HepG2 (cell line): ENCODE data around the gene PPP1R13L. TPM values are rescaled to one million over a fixed set of nuclear protein-coding genes. Genes with fewer than 3 reads are reported as not detected.

Experiments
- AHR ChIP-seq: IDR thresholded peaks from 2 replicates; pipeline ENCODE4 v1.6.1; 2018; ENCODE audit warnings: missing genetic modification reagents, missing compliant biosample characterization
- CHD2 ChIP-seq: IDR thresholded peaks from 2 replicates; pipeline ENCODE4 v1.6.1; 2011; ENCODE audit warnings: low read depth, low read length, improper control_type of control experiment
- ERF ChIP-seq: IDR thresholded peaks from 2 replicates; pipeline ENCODE4 v1.6.1; 2018; ENCODE audit warnings: missing biosample characterization, missing genetic modification reagents
- FOXM1 ChIP-seq: sonication (generic); formaldehyde crosslinking; IDR thresholded peaks from 2 replicates; pipeline ENCODE4 v1.5.0; 2020; ENCODE audit warnings: missing genetic modification reagents
- HCFC1 ChIP-seq: fragments of 150-350 bp; IDR thresholded peaks from 2 replicates; pipeline ENCODE4 v1.6.1; 2014; ENCODE audit warnings: low read depth, low read length
- HNRNPLL ChIP-seq: fragments of 200-400 bp; formaldehyde crosslinking; IDR thresholded peaks from 2 replicates; pipeline ENCODE4 v1.6.1; 2017; ENCODE audit warnings: mild to moderate bottlenecking, low read depth, low read length; ENCODE audit not compliant: poor library complexity, severe bottlenecking
- MYC ChIP-seq: sonication (generic); formaldehyde crosslinking; IDR thresholded peaks from 2 replicates; pipeline ENCODE4 v1.9.0; 2021; ENCODE audit warnings: missing genetic modification reagents, borderline replicate concordance
- NBN ChIP-seq: fragments of 450-650 bp; conservative IDR thresholded peaks from 2 replicates; pipeline ENCODE4 v1.6.1; 2017
- NFRKB ChIP-seq: fragments of 450-650 bp; IDR thresholded peaks from 2 replicates; pipeline ENCODE4 v1.6.1; 2017
- PCBP2 ChIP-seq: fragments of 200-400 bp; formaldehyde crosslinking; optimal IDR thresholded peaks from 2 replicates; pipeline ENCODE3; 2018; ENCODE audit warnings: low read length, low read depth; ENCODE audit not compliant: poor library complexity, severe bottlenecking
- SALL1 ChIP-seq: sonication (generic); formaldehyde crosslinking; IDR thresholded peaks from 2 replicates; pipeline ENCODE4 v1.8.0; 2022; ENCODE audit warnings: mild to moderate bottlenecking, missing genetic modification reagents
- SIX1 ChIP-seq: sonication (generic); formaldehyde crosslinking; IDR thresholded peaks from 2 replicates; pipeline ENCODE4 v1.4.0; 2020; ENCODE audit warnings: missing genetic modification reagents, borderline replicate concordance
- YY1 ChIP-seq: IDR thresholded peaks from 2 replicates; pipeline ENCODE4 v1.6.1; 2011; ENCODE audit warnings: low read length, low read depth, moderate library complexity, mild to moderate bottlenecking; ENCODE audit not compliant: insufficient read depth, insufficient replicate concordance
- ZC3H4 ChIP-seq: sonication (generic); formaldehyde crosslinking; IDR thresholded peaks from 2 replicates; pipeline ENCODE4 v1.4.0; 2020; ENCODE audit warnings: missing genetic modification reagents, borderline replicate concordance
- ZFP37 ChIP-seq: sonication (generic); formaldehyde crosslinking; IDR thresholded peaks from 2 replicates; pipeline ENCODE4 v1.4.0; 2020; ENCODE audit warnings: missing genetic modification reagents, borderline replicate concordance
- ZMAT5 ChIP-seq: sonication (generic); formaldehyde crosslinking; IDR thresholded peaks from 2 replicates; pipeline ENCODE4 v1.5.0; 2020; ENCODE audit warnings: mild to moderate bottlenecking, low read depth, missing genetic modification reagents, borderline replicate concordance
- ZNF260 ChIP-seq: sonication (generic); formaldehyde crosslinking; IDR thresholded peaks from 2 replicates; pipeline ENCODE4 v1.4.0; 2020; ENCODE audit warnings: missing genetic modification reagents, low read depth, mild to moderate bottlenecking, borderline replicate concordance
- ZNF280D ChIP-seq: sonication (generic); formaldehyde crosslinking; IDR thresholded peaks from 2 replicates; pipeline ENCODE4 v1.5.1; 2020; ENCODE audit warnings: mild to moderate bottlenecking, missing genetic modification reagents
- ZNF567 ChIP-seq: sonication (generic); formaldehyde crosslinking; IDR thresholded peaks from 2 replicates; pipeline ENCODE4 v1.8.1; 2023; ENCODE audit warnings: mild to moderate bottlenecking, missing genetic modification reagents, borderline replicate concordance
- ZNF788 ChIP-seq: sonication (generic); formaldehyde crosslinking; IDR thresholded peaks from 2 replicates; pipeline ENCODE4 v1.5.0; 2020; ENCODE audit warnings: mild to moderate bottlenecking, missing genetic modification reagents, borderline replicate concordance
- polyA plus RNA-seq, 8 experiments: library from polyadenylated mRNA; depleted of rRNA in 3 of 8; stranded (reverse) in 7 of 8; unstranded in 1 of 8; fragments of >200 nt; fragmentation: Illumina TruSeq in 4 of 8; extraction: Trizol in 4 of 8; gene quantifications; 2 replicates each; pipeline versions ENCODE4 v1.2.1 to v1.2.3, GENCODE V29; 2011 to 2016; ENCODE audit warnings: low read depth in 4 of 8, missing spikeins in 1 of 8, mixed read lengths in 1 of 8; ENCODE audit not compliant: insufficient read depth in 1 of 8
- total RNA-seq, 5 experiments: library from RNA; depleted of rRNA; stranded (reverse); fragments of >200 nt; fragmentation: Illumina TruSeq; extraction: Trizol; gene quantifications; 2 replicates each; pipeline ENCODE4 v1.2.3, GENCODE V29; 2016; ENCODE audit warnings: low read depth in 1 of 5
- TF ChIP-seq, protein P1 (sequence below): sonication (generic); formaldehyde crosslinking; IDR thresholded peaks from 2 replicates; pipeline ENCODE4 v1.4.0; 2020; ENCODE audit warnings: missing genetic modification reagents, borderline replicate concordance
- TF ChIP-seq, protein P2 (sequence below): IDR thresholded peaks from 2 replicates; pipeline ENCODE4 v1.6.1; 2016

Gene PPP1R13L
- total and polyA plus RNA-seq, 2 of the 13 experiments (the other 11 are each of a cell fraction or from before 2014, with no cell fraction given), result 1.3 to 6.6 TPM

DNA sequence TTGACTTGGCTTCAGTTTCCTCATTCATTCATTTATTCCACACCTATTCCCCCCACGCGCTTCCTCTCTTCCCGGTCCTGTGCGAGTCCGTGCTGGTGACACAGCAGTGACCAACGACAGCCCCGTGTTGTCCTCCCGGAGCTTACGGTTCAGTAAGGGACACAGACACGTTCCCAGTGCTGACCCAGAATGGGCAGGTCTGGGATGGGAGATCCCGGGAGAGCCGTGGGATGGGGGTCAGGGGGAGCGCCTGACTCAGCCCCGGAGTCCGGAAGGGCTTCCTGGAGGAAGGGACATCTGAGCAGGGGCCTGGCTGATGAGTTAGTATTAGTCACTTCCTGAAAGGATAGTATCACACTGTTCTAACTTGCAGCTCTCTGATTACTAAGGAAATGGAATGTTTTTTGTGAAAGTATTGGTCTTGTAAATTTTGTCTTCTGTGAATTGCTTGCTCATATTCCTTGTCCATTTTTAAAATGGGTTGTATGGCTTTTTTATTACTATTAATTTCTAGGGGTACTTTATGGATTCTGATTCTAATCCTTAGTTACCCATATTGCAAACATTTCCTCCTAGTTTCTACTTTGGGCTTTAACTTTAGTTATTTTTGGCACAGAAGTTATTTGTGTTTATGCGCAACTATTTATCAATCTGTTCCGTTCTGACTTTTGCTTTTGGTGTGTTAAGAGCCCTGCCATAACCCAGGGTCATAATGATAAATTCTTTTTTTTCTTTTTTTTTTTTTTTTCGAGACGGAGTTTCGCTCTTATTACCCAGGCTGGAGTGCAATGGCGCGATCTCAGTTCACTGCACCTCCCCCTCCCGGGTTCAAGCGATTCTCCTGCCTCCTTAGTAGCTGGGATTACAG is 19.6 kb upstream of the PPP1R13L start (continued):
- TF ChIP-seq, protein P1, sequence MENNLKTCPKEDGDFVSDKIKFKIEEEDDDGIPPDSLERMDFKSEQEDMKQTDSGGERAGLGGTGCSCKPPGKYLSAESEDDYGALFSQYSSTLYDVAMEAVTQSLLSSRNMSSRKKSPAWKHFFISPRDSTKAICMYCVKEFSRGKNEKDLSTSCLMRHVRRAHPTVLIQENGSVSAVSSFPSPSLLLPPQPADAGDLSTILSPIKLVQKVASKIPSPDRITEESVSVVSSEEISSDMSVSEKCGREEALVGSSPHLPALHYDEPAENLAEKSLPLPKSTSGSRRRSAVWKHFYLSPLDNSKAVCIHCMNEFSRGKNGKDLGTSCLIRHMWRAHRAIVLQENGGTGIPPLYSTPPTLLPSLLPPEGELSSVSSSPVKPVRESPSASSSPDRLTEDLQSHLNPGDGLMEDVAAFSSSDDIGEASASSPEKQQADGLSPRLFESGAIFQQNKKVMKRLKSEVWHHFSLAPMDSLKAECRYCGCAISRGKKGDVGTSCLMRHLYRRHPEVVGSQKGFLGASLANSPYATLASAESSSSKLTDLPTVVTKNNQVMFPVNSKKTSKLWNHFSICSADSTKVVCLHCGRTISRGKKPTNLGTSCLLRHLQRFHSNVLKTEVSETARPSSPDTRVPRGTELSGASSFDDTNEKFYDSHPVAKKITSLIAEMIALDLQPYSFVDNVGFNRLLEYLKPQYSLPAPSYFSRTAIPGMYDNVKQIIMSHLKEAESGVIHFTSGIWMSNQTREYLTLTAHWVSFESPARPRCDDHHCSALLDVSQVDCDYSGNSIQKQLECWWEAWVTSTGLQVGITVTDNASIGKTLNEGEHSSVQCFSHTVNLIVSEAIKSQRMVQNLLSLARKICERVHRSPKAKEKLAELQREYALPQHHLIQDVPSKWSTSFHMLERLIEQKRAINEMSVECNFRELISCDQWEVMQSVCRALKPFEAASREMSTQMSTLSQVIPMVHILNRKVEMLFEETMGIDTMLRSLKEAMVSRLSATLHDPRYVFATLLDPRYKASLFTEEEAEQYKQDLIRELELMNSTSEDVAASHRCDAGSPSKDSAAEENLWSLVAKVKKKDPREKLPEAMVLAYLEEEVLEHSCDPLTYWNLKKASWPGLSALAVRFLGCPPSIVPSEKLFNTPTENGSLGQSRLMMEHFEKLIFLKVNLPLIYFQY (CRISPR knock-in tag), result peak; percentile 11; the same call in 1 of the 2 replicates
- TF ChIP-seq HNRNPLL, result no peak
- peak; percentile 34 for TF ChIP-seq AHR
- no peak for TF ChIP-seq SALL1
- no peak for TF ChIP-seq NFRKB
- no peak for TF ChIP-seq FOXM1 (CRISPR knock-in tag)
- peak; percentile 41; the same call in 1 of the 2 replicates for TF ChIP-seq SIX1
- 0 out of 2 replicates have a peak, but pooled peaks have one; percentile 65 for TF ChIP-seq ZFP37 (CRISPR knock-in tag)
- no peak for TF ChIP-seq ZMAT5
- TF ChIP-seq, protein P2, sequence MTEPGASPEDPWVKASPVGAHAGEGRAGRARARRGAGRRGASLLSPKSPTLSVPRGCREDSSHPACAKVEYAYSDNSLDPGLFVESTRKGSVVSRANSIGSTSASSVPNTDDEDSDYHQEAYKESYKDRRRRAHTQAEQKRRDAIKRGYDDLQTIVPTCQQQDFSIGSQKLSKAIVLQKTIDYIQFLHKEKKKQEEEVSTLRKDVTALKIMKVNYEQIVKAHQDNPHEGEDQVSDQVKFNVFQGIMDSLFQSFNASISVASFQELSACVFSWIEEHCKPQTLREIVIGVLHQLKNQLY (CRISPR knock-in tag), result 0 out of 2 replicates have a peak, but pooled peaks have one; percentile 22
- TF ChIP-seq CHD2, result no peak
- peak; percentile 92; the same call in 1 of the 2 replicates for TF ChIP-seq ZC3H4 (CRISPR knock-in tag)
- TF ChIP-seq NBN, result no peak
- TF ChIP-seq MYC (CRISPR knock-in tag), result no peak
- TF ChIP-seq ZNF567, result 0 out of 2 replicates have a peak, but pooled peaks have one; percentile 15
- peak; percentile 7; the same call in 1 of the 2 replicates for TF ChIP-seq ZNF280D (CRISPR knock-in tag)
- no peak for TF ChIP-seq HCFC1
- TF ChIP-seq ZNF788 (CRISPR knock-in tag), result peak; percentile 1
- TF ChIP-seq ZNF260, result no peak
- TF ChIP-seq PCBP2, result no peak
- TF ChIP-seq ERF, result no peak
- no peak for TF ChIP-seq YY1
